GM19463 (cell line): ENCODE data around the gene TMEM263.
"Not testable (repeated sequence)": the region's sequence is repeated elsewhere in the genome, so short reads cannot be mapped to it uniquely, and the experiment has no call there.

Experiments used
- ATAC-seq: cut with Tn5 transposase; IDR thresholded peaks from one replicate; pipeline ENCODE4 v1.9.1; 2021; ENCODE audit warnings: mild to moderate bottlenecking, moderate library complexity; ENCODE audit not compliant: unreplicated experiment

Gene TMEM263

GRCh38 chr12:106985479-106985878 is 29.8 kb downstream of the TMEM263 start:
- ATAC-seq = no peak

- no peak for ATAC-seq
Measured at GRCh38 chr12:106986135-106986534, 30.4 kb downstream of the TMEM263 start.

GRCh38 chr12:106986625-106987389 is 31.1 kb downstream of the TMEM263 start, which contains the start of gene MTERF2:
Gene MTERF2 (minus strand): TSS chr12:106987146. CDS start chr12:106978714, 8,432 bp downstream.
- peak; percentile 93 for ATAC-seq

- ATAC-seq = no peak
Measured at GRCh38 chr12:106987846-106988245, 32.1 kb downstream of the TMEM263 start.

- no peak for ATAC-seq
Measured at GRCh38 chr12:106994579-106995220, 39.0 kb downstream of the TMEM263 start.

- ATAC-seq = not testable (repeated sequence)
Measured at GRCh38 chr12:106996102-106996501, 40.4 kb downstream of the TMEM263 start.

DNA sequence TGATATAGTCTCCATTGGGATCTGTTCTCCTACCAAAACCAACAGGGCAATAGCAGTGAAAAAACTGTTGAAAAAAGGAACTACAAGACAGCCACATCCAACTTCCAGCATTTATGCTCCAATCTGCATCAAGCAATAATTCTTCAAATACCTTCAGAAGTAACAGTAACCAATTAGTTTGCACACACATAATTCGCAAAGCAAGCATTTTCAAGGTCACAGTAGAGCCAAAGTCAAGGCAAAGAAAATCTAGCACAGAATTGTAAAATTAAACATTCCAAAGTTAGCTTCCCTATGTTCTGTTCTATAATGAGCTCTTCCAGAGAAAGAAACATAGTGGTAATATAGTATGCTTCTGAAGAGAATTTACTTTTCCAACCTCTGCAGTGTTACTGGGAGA is 42.2 kb downstream of the TMEM263 start:
- no peak for ATAC-seq

DNA sequence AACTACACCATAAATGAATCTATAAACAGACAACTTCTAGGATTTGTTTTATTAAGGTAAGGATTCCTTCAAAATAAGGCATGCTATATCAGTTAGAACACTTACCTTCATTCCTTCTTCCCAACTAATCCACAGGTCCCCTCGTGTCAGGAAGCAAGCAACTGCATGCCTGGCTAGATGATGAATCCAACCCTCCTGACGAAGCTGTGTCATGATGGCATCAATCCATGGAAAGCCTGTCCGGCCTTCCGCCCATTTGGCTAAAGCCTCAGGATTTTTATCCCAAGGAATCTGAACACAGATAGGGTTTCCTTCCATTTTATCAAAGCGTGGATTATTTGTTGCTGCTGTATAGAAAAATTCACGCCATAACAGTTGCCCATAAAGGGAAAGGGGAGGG is 43.7 kb downstream of the TMEM263 start:
- no peak for ATAC-seq

DNA sequence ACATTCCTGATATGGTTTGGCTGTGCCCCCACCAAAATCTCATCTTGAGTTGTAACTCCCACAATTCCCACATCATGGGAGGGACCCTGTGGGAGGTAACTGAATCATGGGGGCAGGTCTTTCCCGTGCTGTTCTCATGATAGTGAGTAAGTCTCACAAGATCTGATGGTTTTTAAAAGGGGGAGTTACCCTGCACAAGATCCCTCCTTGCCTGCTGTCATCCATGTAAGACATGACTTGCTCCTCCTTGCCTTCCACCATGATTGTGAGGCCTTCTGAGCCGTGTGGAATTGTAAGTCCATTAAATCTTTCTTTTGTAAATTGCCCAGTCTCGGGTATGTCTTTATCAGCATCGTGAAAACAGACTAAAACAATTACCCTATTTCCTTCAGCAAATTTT is 47.0 kb downstream of the TMEM263 start:
- ATAC-seq = not testable (repeated sequence)

DNA sequence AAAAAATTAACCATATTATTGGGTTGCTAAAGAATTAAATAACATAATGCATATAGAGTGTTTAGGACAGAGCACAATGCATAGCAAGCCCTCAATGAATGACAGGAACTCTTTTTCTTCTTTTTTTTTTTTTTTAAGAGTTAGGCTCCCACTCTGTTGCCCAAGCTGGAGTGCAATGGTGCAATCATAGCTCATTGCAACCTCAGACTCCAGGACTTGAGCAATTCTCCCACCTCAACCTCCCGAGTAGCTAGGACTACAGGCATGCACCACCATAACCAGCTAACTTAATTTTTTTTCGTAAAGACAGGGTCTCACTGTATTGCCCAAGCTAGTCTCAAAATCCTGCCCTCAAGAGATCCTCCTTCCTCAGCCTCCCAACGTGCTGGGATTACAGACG is 51.7 kb downstream of the TMEM263 start:
- no peak for ATAC-seq

- ATAC-seq = no peak
Measured at GRCh38 chr12:107011519-107011918, 55.8 kb downstream of the TMEM263 start.

- ATAC-seq = no peak
Measured at GRCh38 chr12:107012736-107013425, 57.2 kb downstream of the TMEM263 start.

GRCh38 chr12:107014055-107014454 is 58.3 kb downstream of the TMEM263 start:
- no peak for ATAC-seq

- no peak for ATAC-seq
Measured at GRCh38 chr12:107017042-107017441, 61.3 kb downstream of the TMEM263 start.

- no peak for ATAC-seq
Measured at GRCh38 chr12:107019546-107019945, 63.8 kb downstream of the TMEM263 start.
